Measurements from ENCODE around the gene MRPS15.

- no peak for TF ChIP-seq CTCF (IDR thresholded peaks at IDR 0.05; ENCODE audit: insufficient read depth, low read depth, low read length)
- no peak for TF ChIP-seq EZH2 (IDR thresholded peaks at IDR 0.05; ENCODE audit: insufficient read depth, low read length)
Measured at GRCh38 chr1:36486093-36486438, 21.9 kb upstream of the MRPS15 start.
